ENCODE results near the gene KRTAP9-7. TPM values are rescaled to one million over a fixed set of nuclear protein-coding genes. Genes with fewer than 3 reads are reported as not detected.

KRTAP9-7 gene
- total RNA-seq, 5 donors from 2014 or later (not counting 1 experiment from before 2014, with no cell fraction given), result not detected

DNA sequence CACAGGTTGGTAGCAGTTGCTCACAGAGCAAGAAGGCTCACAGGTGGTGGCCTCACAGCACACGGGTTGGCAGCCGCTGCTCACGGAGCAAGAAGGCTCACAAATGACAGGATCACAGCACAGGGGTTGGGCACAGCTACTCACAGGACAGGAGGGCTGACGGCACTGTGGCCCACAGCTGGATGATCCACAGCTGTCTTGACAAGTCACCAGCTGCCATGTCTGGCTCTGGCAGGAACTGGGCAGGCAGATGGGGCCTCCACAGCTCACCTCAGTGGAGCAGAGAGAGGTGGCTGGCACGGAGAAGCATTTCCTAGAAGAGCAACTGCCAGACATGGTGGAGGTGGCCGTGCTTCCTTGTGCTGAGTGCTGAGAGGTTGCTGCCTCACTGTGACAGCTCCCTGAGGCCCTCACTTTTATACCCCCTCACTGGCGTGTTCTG, 33.4 kb downstream of the KRTAP9-7 start, which contains the start of gene KRTAP16-1:
TSS of gene KRTAP16-1 (minus strand) at position 392 of the 442 bp plus-strand sequence. CDS start at position 336, 56 bp downstream.
- H3K4me1 Mint-ChIP-seq, result peaks cover 61 to 71% (median 64%) of the 10 kb centered on the region in 3 donors
- peaks cover 0 to 6% (median 0%) of the 10 kb centered on the region in 3 donors for H3K9me3 Mint-ChIP-seq
- Histone ChIP-seq H3K27me3 (replicated peaks in 1 of 2; ENCODE audit: control insufficient read depth in 2 of 2, extremely low read depth in 1 of 2, insufficient read depth in 2 of 2, low read length in 1 of 2) (no peaks in the 10 kb centered on the region), H3K4me1 (ENCODE audit: control insufficient read depth in 1 of 2, extremely low read depth in 1 of 2, insufficient read depth in 2 of 2, low read length in 2 of 2) (peaks cover 28 to 50% of the 10 kb centered on the region in 2 experiments), H3K36me3 (ENCODE audit: control insufficient read depth in 2 of 2, extremely low read depth in 1 of 2, insufficient read depth in 1 of 2, low read length in 1 of 2) (no peaks in the 10 kb centered on the region), H3K9me3 (no peaks in the 10 kb centered on the region), H3K4me3 (ENCODE audit: control insufficient read depth in 1 of 2, extremely low read depth in 1 of 2, low read length in 1 of 2) (peak within 1 kb of the TSS; percentile 30 to 35), H3K27ac (ENCODE audit: low read length) (peak within 1 kb of the TSS; percentile 87)
- DNase-seq, result peak in 25 of 35 experiments; percentile 37 to 66 (median 52)
- ChIA-PET POLR2A (interaction anchor here (0.6 to 1.6 kb wide), 7 partner anchors 12 to 380 kb away, joined by 3 to 6 read pairs (median 4); no protein-coding TSS in a partner anchor), CTCF (interaction anchor here in 1 of 2 donors (1.4 to 1.7 kb wide), 3 partner anchors 13 to 240 kb away, joined by 4 to 21 read pairs (median 5); no protein-coding TSS in a partner anchor)
- 0% methylated on average over 5 of the region's 7 CpGs for WGBS (ENCODE audit: insufficient coverage)
- peak within 1 kb of the TSS; percentile 55 to 77 (median 71) for H3K4me3 Mint-ChIP-seq
- peak in 2 of 4 experiments; percentile 42 to 49 for ATAC-seq (replicated peaks in 1 of 4)
- H3K27ac Mint-ChIP-seq, result peak within 1 kb of the TSS; percentile 98
- H3K27me3 Mint-ChIP-seq, result no peaks in the 10 kb centered on the region
- peaks cover 4% of the 10 kb centered on the region for H3K36me3 Mint-ChIP-seq

DNA sequence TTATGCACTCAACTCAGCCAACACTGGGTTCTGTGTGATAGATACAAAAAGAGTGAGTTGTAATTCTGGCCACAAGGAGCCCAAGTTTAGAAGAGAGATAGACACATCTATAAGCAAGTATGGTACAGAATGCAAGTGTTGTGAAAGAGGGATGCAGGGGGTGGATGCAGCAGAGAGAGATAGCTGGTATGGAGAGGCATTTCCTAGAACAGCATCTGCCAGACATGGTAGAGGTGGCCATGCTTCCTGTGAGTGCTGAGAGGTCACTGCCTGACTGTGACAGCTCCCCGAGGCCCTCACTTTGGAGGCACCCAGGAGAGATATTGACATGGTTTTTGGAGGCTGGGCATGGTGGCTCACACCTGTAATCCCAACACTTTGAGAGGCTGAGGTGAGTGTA, 35.6 kb downstream of the KRTAP9-7 start:
- Histone ChIP-seq H3K4me1 (ENCODE audit: control insufficient read depth in 1 of 2, extremely low read depth in 1 of 2, insufficient read depth in 2 of 2, low read length in 2 of 2) (peaks cover 28 to 50% of the 10 kb centered on the region in 2 experiments), H3K27me3 (replicated peaks in 1 of 2; ENCODE audit: control insufficient read depth in 2 of 2, extremely low read depth in 1 of 2, insufficient read depth in 2 of 2, low read length in 1 of 2) (peaks cover 0 to 7% of the 10 kb centered on the region in 2 experiments), H3K36me3 (ENCODE audit: control insufficient read depth in 2 of 2, extremely low read depth in 1 of 2, insufficient read depth in 1 of 2, low read length in 1 of 2) (no peaks in the 10 kb centered on the region), H3K9me3 (no peaks in the 10 kb centered on the region), H3K27ac (ENCODE audit: low read length) (no peak overlapping the region), H3K4me3 (ENCODE audit: control insufficient read depth in 1 of 2, extremely low read depth in 1 of 2, low read length in 1 of 2) (no peak overlapping the region)
- H3K27ac Mint-ChIP-seq, result peak overlapping the region; percentile 56 to 86
- H3K36me3 Mint-ChIP-seq, result peaks cover 4% of the 10 kb centered on the region
- ChIA-PET POLR2A (no interaction called here), CTCF (no interaction called here)
- peaks cover 0 to 6% (median 0%) of the 10 kb centered on the region in 3 donors for H3K9me3 Mint-ChIP-seq
- DNase-seq, result no peak
- peak overlapping the region in 1 of 3 donors; percentile 77 for H3K4me3 Mint-ChIP-seq
- no peak for ATAC-seq (replicated peaks in 1 of 4)
- H3K4me1 Mint-ChIP-seq, result peaks cover 57 to 63% (median 60%) of the 10 kb centered on the region in 3 donors
- no peaks in the 10 kb centered on the region for H3K27me3 Mint-ChIP-seq
- WGBS (ENCODE audit: insufficient coverage), result no CpG with 5 or more reads among the region's 1 CpG

DNA sequence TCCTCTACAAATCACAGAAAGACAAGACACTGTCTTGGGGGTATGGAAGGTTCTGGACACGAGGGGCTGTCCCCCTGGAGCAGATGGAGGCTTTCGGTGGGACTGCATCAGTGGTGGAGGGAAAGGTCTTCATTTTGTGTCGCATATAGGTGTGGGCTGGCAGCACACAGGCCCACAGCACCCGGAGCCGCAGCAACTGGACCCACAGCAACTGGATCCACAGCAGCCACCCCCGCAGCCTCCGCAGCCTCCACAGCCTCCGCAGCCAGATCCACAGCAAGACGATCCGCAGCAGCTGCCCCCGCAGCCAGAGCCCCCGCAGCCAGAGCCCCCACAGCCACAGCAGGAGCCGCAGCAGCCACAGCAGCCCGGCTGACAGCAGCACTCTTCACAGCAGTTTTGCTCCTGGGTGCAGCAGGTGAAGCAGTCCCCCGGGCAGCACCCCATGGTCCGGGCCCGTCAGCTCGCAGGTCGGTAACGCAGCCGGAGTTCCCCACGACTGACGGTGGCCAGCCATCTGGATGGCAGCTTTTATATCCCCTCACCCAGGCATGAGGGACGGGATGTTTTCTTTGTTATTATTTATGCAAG, 39.8 kb downstream of the KRTAP9-7 start, which contains the start of gene KRTAP17-1:
TSS of gene KRTAP17-1 (minus strand) at position 507 of the 591 bp plus-strand sequence. CDS start at position 447, 60 bp downstream.
- CTCF ChIA-PET, result no interaction called here
- Histone ChIP-seq H3K27me3 (replicated peaks in 1 of 2; ENCODE audit: control insufficient read depth in 2 of 2, extremely low read depth in 1 of 2, insufficient read depth in 2 of 2, low read length in 1 of 2) (peaks cover 0 to 7% of the 10 kb centered on the region in 2 experiments), H3K9me3 (no peaks in the 10 kb centered on the region), H3K27ac (ENCODE audit: low read length) (no peak within 1 kb of the TSS), H3K4me1 (ENCODE audit: control insufficient read depth in 1 of 2, extremely low read depth in 1 of 2, insufficient read depth in 2 of 2, low read length in 2 of 2) (peaks cover 2 to 13% of the 10 kb centered on the region in 2 experiments), H3K4me3 (ENCODE audit: control insufficient read depth in 1 of 2, extremely low read depth in 1 of 2, low read length in 1 of 2) (no peak within 1 kb of the TSS), H3K36me3 (ENCODE audit: control insufficient read depth in 2 of 2, extremely low read depth in 1 of 2, insufficient read depth in 1 of 2, low read length in 1 of 2) (no peaks in the 10 kb centered on the region)
- ATAC-seq (replicated peaks in 1 of 4) (no peak), DNase-seq (no peak)
- Mint-ChIP-seq H3K4me1 (peaks cover 17 to 22% (median 18%) of the 10 kb centered on the region in 3 donors), H3K9me3 (peaks cover 5 to 13% (median 5%) of the 10 kb centered on the region in 3 donors), H3K36me3 (peaks cover 11% of the 10 kb centered on the region), H3K27ac (peak within 1 kb of the TSS in 1 of 2 donors; percentile 21), H3K4me3 (no peak within 1 kb of the TSS), H3K27me3 (no peaks in the 10 kb centered on the region)
- WGBS (ENCODE audit: insufficient coverage), result 97% methylated on average over 13 of the region's 24 CpGs
- POLR2A ChIA-PET, result no interaction called here

DNA sequence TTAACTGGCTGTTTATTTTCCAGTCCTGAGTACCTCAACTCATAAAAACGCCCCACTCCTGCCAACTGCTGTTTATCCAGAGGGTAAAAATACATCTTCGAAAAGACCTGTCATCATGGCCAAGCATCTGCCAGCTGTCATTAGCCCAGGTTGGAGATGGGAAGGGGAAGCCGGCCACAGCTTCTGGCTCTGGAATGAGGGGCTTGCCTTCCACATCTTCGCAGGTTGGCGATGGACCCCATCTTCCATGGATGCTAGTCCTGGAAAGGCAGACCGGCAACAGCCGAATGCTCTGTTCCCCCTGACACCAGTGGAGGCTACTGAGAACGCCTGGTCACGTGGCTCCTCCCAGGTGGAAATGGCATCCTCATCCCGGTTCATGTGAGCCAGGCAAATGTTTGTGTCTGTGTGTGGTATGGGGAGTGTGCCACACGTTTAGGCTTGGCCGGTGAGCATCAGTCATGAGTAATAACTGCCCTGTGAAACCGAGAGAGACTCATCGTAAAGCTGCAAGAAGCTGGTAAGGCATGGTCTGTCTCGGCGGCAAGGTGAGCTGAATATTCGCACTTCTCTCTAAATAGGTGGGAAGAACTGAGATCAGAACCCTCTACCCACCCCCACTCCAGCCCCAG, 40.4 kb downstream of the KRTAP9-7 start:
- DNase-seq, result no peak
- 91% methylated on average over 8 of the region's 17 CpGs for WGBS (ENCODE audit: insufficient coverage)
- Mint-ChIP-seq H3K27ac (no peak overlapping the region), H3K4me1 (peaks cover 11 to 16% (median 12%) of the 10 kb centered on the region in 3 donors), H3K36me3 (peaks cover 11% of the 10 kb centered on the region), H3K27me3 (no peaks in the 10 kb centered on the region), H3K4me3 (no peak overlapping the region), H3K9me3 (peaks cover 8 to 13% (median 9%) of the 10 kb centered on the region in 3 donors)
- H3K27me3 ChIP-seq (replicated peaks in 1 of 2; ENCODE audit: control insufficient read depth in 2 of 2, extremely low read depth in 1 of 2, insufficient read depth in 2 of 2, low read length in 1 of 2), result peaks cover 0 to 7% of the 10 kb centered on the region in 2 experiments
- CTCF ChIA-PET, result interaction anchor here in 1 of 2 donors (0.7 kb wide), 1 partner anchor 98 kb away, joined by 4 read pairs; no protein-coding TSS in a partner anchor
- no peak overlapping the region for H3K4me3 ChIP-seq (ENCODE audit: control insufficient read depth in 1 of 2, extremely low read depth in 1 of 2, low read length in 1 of 2)
- no peak for ATAC-seq (replicated peaks in 1 of 4)
- H3K36me3 ChIP-seq (ENCODE audit: control insufficient read depth in 2 of 2, extremely low read depth in 1 of 2, insufficient read depth in 1 of 2, low read length in 1 of 2), result no peaks in the 10 kb centered on the region
- H3K27ac ChIP-seq (ENCODE audit: low read length), result no peak overlapping the region
- peaks cover 0 to 6% of the 10 kb centered on the region in 2 experiments for H3K4me1 ChIP-seq (ENCODE audit: control insufficient read depth in 1 of 2, extremely low read depth in 1 of 2, insufficient read depth in 2 of 2, low read length in 2 of 2)
- POLR2A ChIA-PET, result no interaction called here
- H3K9me3 ChIP-seq, result no peaks in the 10 kb centered on the region

- Histone ChIP-seq H3K27me3 (replicated peaks in 1 of 2; ENCODE audit: control insufficient read depth in 2 of 2, extremely low read depth in 1 of 2, insufficient read depth in 2 of 2, low read length in 1 of 2) (peaks cover 0 to 7% of the 10 kb centered on the region in 2 experiments), H3K4me1 (ENCODE audit: control insufficient read depth in 1 of 2, extremely low read depth in 1 of 2, insufficient read depth in 2 of 2, low read length in 2 of 2) (peaks cover 2 to 12% of the 10 kb centered on the region in 2 experiments), H3K4me3 (ENCODE audit: control insufficient read depth in 1 of 2, extremely low read depth in 1 of 2, low read length in 1 of 2) (no peak overlapping the region), H3K9me3 (no peaks in the 10 kb centered on the region), H3K36me3 (ENCODE audit: control insufficient read depth in 2 of 2, extremely low read depth in 1 of 2, insufficient read depth in 1 of 2, low read length in 1 of 2) (no peaks in the 10 kb centered on the region), H3K27ac (ENCODE audit: low read length) (no peak overlapping the region)
- Mint-ChIP-seq H3K36me3 (peaks cover 7% of the 10 kb centered on the region), H3K27me3 (no peaks in the 10 kb centered on the region), H3K4me1 (peaks cover 10 to 20% (median 16%) of the 10 kb centered on the region in 3 donors), H3K4me3 (no peak overlapping the region), H3K27ac (no peak overlapping the region), H3K9me3 (peaks cover 8 to 13% (median 9%) of the 10 kb centered on the region in 3 donors)
- no peak for ATAC-seq (replicated peaks in 1 of 4)
- no CpG with 5 or more reads among the region's 2 CpGs for WGBS (ENCODE audit: insufficient coverage)
- CTCF ChIA-PET, result no interaction called here
- POLR2A ChIA-PET, result no interaction called here
- DNase-seq, result no peak
Measured at GRCh38 chr17:41318231-41318630, 42.7 kb downstream of the KRTAP9-7 start.
